GM18867 (cell line): ENCODE data around the gene MAT1A.
"Not testable (repeated sequence)": the region's sequence is repeated elsewhere in the genome, so short reads cannot be mapped to it uniquely, and the experiment has no call there.

Experiments used
- ATAC-seq: cut with Tn5 transposase; IDR thresholded peaks from one replicate; pipeline ENCODE4 v1.9.1; 2021; ENCODE audit warnings: mild to moderate bottlenecking, moderate library complexity; ENCODE audit not compliant: unreplicated experiment

The MAT1A gene

DNA sequence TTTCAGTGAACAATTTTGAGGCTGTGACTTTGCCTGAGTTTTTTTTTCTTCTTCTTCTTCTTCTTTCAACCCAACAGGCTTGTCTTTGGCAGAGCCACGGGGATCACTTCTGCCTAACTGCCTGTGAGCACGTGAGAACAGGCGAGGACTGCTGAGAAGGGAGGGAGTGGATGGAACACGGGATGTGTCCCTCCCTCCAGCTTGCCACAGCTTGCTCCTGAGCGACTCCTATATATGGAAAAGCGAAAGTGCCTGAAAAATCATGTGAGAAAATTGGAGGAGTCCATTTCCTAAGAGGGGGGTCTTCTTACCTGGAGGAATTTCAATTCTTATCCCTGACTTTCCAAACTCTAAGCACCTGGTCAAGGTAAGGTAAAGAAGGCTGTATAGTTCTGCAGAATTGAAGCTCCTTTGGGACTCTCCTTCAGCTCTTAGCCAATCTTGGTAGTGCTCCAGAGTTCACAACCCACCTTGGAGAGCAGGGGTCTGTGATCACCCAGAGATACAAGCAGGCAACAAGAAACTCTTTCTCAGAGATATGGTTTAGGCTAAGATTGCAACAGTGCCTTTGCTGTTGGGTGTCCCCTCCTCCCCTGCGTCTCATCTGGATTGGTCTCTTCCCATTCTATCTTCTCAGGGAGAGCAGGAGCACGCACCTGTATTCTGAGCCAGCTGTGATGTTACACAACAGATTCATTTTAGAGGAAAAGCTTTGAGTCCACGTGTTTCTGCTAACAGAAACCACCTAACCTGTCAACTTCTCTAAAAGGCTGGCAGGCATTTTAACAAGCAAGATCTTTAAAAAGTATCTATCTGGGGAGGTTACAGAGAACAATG, at the start of gene MAT1A:
Gene MAT1A (minus strand): TSS at position 208 of the 837 bp plus-strand sequence. CDS start 235 bp downstream, outside the sequence.
- no peak for ATAC-seq

DNA sequence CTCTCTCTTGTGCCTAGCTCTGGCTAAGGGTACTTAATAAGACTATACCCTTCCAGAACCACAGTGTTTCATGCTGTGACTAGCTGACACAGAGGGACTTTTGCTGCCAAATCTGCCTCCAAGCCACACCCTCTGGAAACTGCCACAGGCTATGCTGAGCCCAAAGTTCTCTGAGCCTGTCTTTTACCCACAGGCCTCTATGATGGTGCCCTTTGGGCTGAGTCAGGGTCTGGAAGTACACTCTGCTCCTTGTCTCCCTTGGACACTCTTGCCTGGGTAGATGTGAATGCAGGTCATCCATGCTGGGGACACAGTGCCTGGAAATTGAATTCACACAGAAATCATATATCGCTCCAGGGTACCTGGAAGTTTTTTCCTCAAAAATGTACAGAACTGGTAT, 44.5 kb upstream of the MAT1A start:
- ATAC-seq = no peak

DNA sequence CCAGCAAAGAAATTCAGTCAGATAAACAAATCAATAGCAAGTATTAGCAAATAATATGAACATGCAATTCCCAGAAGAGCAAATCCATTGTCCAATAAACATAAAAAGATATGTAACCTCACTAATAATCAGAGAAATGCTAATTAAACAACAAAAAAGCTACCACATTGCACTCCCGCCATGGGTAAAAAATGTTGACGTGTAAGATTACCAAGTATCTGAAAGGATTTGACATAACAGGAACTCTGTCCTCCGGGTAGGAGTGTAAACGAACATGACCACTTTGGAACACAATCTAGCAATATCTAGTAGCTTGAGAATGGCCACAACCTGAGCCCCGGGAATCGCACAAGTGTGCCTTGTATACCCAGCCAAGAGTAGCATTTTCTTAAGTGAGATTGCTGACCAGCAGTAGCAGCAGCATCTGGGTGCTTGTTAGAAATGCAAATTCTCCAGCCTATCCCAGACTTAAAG, 35.5 kb upstream of the MAT1A start:
- ATAC-seq = no peak

DNA sequence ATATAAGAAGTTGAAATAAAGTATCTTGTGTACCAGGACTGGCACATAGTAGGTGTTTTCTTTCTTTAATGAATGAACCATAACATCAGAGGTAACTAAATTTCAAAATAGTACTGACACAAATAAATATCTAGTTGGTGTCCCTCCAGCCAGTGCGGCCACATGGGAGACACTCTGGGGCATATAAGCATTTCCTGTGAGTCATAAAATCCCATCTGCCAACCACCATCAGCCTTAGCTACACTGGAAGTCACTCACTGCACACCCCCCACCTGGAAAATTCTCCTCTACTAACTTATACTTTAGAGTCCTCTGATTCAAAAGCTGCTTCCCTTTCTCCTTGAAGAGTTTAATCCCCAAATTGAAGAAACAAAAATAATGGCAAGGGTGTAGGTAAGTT, 34.6 kb upstream of the MAT1A start:
- ATAC-seq = no peak

DNA sequence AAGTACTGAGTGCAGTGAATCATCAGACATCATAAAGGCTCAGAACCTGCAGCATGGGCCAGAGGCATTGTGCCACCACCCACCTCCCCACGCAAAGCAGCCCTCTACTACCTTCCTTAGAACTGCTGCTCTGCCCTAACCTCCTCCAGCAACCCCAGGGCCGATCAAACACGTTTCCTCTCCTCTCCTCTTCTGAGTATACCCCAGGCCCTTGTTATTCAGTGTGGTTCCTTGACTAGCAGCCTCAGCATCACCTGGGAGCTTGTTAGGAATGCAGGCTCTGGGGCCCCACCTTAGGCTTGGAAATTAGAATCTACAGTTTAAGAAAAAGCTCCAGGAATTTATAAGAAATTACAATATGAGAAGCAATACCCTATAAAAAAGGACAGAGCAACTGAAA, 33.9 kb upstream of the MAT1A start:
- ATAC-seq = no peak

DNA sequence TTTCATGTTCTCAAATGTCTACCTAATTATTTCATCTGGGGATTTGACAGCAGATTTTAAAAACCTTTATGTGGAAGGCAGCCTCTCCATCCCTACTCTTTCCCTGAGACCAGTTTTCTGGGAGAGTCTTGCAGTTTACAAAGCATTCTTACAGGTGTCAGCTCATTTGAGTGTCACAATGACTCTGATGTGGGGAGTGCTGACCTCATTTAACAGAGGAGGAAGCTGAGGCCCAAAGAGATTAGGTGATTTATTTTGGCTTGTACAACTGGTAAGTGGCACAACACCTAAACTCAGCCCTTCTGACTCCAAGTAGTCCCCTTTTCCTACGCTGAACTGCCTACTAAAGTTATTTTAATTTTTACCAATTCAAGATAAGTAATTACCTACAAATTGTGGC, 33.3 kb upstream of the MAT1A start:
- ATAC-seq = no peak

DNA sequence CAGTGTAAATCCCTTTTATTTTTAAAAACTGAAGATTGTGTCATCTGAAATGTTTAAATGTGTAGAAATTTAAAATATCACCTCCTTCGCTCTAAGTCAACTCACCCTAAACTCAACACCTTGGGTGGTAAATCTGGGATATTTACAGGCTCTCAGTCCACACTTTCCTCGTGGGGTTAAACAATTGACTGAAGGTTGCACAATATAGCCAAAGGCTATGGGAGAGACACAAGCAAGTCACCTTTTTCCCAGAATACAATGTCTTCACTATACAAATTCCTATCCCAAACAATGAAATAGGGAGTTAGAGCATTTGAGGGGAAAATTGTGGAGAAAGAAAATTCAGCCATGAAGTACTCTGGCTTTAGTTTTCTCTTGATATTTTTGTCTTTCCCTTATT, 32.7 kb upstream of the MAT1A start:
- ATAC-seq = no peak

DNA sequence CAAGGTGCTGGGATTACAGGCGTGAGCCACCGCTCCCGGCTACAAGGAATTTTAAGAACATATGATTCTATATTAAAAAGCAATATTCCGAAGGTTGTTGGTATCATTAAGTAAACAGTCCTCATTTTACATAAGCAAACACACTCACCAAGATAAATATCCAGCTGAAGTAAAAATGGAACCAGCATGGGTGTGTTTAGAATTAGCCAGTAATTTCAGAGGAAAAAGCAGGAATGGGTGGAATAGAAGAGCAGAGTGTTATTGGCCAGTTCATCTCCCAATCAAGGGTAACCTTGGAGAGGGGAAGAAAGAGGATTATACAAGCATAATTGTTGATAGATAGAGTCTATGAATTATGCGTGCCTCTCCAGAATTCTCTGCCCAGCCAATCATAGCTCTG, 31.7 kb upstream of the MAT1A start:
- ATAC-seq = no peak

DNA sequence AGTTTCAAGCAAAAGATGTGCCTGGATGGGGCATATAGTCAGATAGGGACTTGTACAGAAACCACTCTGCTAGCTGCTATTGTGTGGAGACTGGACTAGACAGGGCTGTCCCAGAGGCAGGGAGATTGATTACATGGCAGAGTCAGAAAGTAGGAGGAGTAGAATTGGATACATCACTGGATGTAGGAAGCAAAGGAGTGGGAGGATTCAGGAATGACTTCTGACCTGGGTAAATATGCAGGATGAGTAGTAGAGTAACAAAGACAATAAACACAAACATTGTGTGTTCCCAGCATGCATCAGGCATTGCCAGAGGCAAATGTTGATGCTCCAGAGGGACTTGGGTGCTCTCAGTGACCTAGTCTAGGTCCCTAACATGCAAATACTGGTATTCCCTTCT, 30.9 kb upstream of the MAT1A start:
- no peak for ATAC-seq

DNA sequence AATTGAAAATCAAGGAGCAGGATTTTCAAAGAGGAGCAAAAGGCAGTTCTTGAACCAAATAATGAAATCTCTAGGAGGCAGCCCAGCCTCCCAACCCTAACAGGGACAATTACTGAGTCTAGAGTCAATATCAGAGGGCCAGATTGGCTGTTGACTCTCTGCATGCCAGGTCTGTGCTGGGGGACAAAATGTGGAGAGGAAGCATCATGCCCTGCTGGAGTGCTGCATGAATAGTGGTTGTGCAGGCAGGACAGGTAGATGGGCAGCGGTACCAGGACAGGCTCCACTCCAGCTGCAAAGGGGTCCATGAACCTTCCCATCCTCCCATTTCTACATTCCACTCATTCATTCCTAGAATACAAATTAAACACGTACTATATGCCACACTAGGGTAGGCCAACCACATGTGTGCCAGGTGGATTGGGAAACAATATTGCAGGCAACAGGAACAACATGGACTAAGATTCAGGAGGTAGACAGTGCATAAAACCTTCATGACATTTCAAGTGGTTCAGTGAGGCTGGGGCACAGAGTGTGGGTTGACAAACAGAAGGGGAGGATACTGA, 30.4 kb upstream of the MAT1A start:
- no peak for ATAC-seq

DNA sequence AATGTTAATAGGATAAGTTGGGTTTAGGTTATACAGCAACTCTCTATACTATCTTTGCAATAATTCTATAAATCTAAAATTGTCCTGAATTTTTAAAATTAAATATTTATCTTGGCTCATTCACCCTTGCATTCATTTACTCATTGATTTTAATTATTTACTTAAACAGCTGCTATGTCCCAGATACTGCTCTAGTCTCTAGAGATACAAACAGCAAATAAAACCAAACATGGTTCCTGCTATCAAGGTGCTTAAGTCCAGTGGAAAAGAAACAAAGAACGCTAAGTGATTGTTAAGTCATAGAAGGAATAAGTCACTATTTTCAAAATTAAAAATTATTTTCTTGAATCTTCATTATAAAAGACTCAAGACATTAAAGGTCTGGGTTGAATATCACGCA, 29.9 kb upstream of the MAT1A start:
- ATAC-seq = no peak

DNA sequence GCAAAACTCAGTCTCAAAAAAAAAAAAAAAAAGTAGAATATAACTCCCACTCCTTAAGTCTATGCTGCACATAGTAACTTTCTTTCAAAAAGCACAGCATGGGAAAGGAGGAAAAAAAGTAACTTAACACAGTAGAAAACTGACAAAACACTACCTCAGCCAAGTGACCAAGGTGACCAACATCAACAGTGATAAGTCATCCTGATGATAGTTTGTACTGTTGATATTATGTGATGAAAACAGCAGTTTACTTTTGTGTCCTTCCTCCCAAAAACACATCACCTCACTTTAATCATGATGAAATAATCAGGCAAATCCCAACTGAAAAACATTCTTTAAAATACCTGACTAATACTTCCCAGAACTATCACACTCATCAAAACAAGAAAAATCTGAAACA, 29.3 kb upstream of the MAT1A start:
- no peak for ATAC-seq

DNA sequence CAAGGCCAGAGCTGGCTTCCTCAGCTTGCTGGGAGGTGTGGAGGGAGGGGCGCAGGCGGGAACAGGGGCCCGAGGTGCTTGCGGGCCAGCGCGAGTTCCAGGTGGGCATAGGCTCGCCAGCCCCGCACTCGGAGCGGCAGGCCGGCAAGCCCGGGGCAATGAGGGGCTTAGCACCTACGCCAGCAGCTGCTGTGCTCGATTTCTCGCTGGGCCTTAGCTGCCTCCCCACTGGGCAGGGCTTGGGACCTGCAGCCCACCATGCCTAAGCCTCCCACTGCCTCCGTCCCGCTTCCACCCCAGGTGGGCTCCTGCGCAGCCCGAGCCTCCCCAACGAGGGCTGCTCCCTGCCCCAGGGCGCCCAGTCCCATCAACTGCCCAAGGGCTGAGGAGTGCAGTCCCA, 25.9 kb upstream of the MAT1A start:
- ATAC-seq = no peak

DNA sequence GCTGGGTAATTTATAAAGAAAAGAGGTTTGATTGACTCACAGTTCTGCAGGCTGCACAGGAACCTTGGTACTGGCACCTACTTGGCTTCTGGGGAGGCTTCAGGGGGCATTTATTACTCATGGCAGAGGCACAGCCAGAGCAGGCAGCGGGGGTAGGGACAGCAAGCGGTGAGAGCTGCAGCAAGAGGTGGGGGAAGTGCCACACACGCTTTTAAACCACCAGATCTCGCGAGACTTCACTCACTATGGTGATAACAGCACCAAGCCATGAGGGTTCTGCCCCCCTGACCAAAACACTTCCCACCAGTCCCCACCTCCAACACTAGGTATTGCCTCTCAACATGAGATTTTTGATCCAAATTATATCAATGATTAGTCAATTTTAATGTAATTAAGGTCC, 24.1 kb upstream of the MAT1A start:
- no peak for ATAC-seq

DNA sequence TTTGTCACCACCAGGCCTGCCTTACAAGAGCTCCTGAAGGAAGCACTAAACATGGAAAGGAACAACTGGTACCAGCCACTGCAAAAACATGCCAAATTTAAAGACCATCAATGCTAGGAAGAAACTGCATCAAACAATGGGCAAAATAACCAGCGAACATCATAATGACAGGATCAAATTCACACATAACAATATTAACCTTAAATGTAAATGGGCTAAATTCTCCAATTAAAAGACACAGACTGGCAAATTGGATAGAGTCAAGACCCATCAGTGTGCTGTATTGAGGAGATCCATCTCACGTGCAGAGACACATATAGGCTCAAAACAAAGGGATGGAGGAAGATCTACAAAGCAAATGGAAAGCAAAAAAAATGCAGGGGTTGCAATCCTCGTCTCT, 16.5 kb upstream of the MAT1A start:
- ATAC-seq = not testable (repeated sequence)

DNA sequence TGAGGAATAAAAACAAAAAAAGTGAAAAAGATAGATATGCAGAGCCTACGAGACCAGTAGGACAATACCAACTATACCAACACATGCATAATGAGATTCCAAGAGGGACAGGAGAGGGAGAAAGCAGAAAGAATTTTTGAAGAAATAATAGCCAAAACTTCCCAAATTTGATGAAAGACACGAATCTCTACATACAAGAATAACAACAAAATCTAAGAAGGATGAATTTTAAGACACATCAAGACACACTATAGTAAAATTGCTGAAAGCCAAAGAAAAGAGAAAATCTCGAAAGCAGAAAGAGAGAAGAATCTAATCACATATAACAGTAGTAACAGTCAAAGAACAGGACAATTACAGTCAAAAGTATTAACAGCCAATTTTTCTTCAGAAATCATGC, 7.5 kb upstream of the MAT1A start:
- no peak for ATAC-seq

DNA sequence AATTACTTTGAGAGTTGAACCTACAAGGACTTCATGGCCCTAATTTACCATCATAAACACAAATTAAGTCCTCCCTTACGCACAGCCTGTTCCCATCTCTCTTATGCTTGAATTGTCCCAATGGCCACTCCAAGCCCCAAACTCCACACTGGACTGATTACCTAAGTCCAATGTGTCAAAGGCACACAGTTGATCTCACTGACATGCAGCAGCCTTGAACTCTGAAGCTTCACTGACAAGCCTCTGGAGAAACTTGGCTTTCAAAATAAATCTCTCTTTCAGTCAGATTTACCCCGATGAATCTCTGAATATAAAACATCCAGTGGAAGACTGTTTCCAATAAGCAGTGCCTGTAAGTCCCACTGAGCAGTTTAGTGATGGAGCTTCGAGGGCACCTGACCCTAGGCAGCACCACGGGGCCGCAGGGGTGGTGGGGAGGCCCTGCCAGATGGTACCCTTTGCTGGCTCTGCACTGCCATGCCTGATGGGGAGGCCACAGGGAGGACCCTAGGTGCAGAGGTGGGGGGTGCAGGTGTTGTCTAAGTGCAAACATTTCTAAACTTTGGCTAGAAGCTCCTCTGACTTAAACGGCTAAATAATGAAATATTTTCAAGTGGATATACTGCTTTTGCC, 3.3 kb upstream of the MAT1A start:
- no peak for ATAC-seq

DNA sequence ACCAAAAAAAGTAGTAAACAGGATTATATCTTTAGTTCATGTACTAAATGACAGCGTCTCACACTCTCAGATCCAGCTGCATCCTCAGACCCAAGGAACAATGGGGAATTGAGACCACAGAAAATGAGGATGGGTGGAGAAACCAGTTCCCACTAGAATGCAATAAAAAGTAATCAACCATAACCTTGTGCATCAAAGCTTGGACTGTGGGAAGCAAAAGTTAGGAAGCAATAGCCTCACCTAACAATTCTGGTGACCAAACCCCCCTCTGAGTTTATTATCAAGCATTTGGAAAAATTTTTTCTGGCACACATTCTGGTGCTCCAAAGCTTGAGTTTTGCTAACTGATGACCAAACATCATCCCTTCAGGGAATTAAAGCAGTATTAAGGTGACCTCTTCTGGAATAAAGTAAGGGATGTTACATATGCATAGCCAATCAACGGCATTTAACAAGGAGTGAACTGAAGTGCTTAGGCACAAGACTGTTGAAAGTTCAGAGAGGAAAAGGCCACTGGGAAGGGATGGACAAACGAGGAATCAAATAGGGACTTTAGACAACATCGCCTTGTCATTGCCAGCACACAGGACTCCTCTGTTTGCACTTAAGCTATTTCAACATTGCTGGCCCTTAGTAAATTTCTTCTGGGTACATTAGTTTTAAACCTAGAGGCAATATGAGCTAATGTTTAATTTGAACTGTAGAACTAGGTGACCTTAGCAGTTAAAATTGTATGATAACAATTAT, 1.2 kb upstream of the MAT1A start:
- ATAC-seq = no peak

DNA sequence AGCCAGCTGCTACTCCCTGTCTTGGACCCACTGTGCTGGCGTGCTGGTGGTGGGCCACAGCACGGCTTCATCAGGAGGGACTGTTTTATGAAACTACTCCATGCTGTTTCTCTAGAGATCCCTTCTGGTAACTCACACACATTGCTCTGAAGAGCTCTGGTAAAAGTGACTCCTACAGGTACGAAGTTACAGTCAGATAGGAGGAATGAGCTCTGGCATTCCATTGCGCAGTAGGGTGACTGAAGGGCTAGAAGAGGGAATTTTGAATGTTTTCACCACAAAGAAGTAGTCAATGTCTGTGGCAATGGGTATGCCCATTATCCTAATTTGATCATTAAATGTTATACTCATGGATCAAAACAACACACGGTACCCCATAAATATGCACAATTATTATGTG, 609 bp downstream of the MAT1A start:
- ATAC-seq = no peak

DNA sequence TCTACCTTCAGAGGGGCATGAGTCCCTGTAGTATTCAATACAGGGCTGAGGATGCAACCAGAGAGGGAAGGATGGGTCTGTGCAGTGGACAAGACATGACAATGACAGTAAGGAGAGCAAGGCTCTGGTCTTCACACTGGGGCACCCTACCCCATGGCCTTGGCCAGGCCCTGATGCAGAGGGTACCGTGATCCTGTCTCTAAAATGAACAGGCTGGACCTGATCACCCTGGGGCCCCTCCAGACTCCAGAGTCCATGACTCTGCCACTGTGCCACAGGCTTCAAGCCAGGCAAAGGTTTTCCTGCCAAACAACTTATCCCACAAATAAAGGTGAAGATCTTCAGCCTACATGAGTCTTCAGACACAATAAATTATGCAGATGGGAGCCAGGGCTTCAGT, 4.9 kb downstream of the MAT1A start:
- no peak for ATAC-seq

DNA sequence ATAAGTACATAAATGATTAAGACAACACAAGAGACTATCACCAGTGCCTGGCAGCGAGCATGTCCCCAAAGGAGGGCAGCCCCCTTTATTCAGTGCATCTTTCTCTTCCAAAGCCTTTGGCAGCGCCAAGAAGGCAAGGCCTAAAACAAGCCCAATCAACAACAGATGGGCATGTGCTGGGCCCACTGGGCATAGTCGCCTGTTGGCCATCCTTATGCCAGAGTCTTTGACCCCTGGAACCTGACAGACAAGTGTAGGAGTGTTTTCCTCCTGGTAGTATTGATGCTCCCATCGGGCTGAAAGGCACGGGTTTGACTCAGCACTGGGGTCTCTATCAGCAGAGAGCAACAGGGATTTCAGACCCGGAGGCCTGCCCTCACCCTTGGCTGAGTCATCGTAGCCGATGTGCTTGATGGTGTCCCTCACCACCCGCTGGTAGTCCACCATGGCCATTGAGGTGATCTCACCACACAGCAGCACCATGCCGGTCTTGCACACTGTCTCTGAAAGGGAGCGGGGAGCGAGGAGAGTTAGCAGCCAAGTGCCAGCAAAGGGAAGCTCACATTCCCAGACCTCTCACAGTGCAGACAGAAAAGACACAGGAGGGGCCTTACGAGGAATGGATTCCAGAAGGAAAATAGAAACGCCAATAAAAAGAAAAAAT, 5.8 kb downstream of the MAT1A start:
- no peak for ATAC-seq
